Nephron (organoid): Measurements from ENCODE around the gene MYOC.

Experiments
- H3K27ac Mint-ChIP-seq, 3 experiments: 2 replicates each; pipeline ENCODE4 v1.8.0; 2020; ENCODE audit warnings: mixed read lengths in 3 of 3, mild to moderate bottlenecking in 2 of 3, moderate library complexity in 1 of 3
- H3K27me3 Mint-ChIP-seq: 2 replicates; pipeline ENCODE4 v1.8.0; 2021; ENCODE audit warnings: low read depth, mild to moderate bottlenecking, moderate library complexity, mixed read lengths
- H3K36me3 Mint-ChIP-seq: 2 replicates; pipeline ENCODE4 v1.8.0; 2020; ENCODE audit warnings: low read depth, mixed read lengths
- H3K4me1 Mint-ChIP-seq: 2 replicates; pipeline ENCODE4 v1.8.0; 2020; ENCODE audit warnings: mixed read lengths
- H3K4me3 Mint-ChIP-seq, 3 experiments: 2 replicates each; pipeline ENCODE4 v1.8.0; 2020; ENCODE audit warnings: mild to moderate bottlenecking in 3 of 3, mixed read lengths in 3 of 3, moderate library complexity in 2 of 3
- H3K9me3 Mint-ChIP-seq: 2 replicates; pipeline ENCODE4 v1.8.0; 2020; ENCODE audit warnings: mixed read lengths
- CTCF ChIP-seq, 3 experiments: fragments of 200-600 bp; sonication (generic); IDR thresholded peaks; one replicate each; pipeline ENCODE4 v1.5.0; 2021; ENCODE audit warnings: antibody characterized with exemption in 3 of 3; ENCODE audit not compliant: unreplicated experiment in 3 of 3

Gene MYOC

DNA sequence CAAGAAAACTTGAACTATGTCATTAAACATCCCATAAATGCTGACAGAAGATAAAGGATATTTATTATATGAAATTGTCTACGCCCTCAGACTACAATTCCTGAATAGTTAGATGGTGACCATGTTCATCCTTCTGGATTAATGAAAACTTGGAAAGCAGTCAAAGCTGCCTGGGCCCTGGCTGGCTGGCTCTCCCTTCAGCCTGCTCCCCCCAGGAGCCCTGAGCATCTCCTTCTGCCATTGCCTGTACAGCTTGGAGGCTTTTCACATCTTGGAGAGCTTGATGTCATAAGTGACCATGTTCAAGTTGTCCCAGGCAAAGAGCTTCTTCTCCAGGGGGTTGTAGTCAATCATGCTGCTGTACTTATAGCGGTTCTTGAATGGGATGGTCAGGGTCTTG lies 16.8 kb downstream of the MYOC start:
- no peak for TF ChIP-seq CTCF (IDR thresholded peaks at IDR 0.05; ENCODE audit: unreplicated experiment in 3 of 3)
- Mint-ChIP-seq H3K27ac (no peak overlapping the region), H3K27me3 (peaks cover 10% of the 10 kb centered on the region), H3K4me3 (no peak overlapping the region), H3K36me3 (no peaks in the 10 kb centered on the region), H3K4me1 (no peaks in the 10 kb centered on the region), H3K9me3 (peaks cover 3% of the 10 kb centered on the region)

DNA sequence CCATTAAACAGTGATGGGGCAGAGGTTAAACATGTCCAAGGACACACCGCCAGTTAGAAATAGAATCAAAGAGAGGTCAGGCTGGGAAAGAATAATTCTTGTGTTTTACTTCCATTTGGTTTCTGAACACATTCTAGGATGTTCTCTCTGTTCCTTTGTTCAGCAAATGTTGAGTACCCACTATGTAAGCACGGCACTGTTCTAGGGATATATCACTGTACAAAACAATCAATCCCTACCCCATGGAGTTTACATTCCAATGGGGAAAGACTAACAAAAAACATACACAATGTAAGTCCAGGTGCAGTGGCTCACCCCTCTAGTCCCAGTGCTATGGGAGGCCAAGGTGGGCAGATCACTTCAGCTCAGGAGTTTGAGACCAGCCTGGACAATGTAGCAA lies 24.3 kb downstream of the MYOC start:
- Mint-ChIP-seq H3K36me3 (no peaks in the 10 kb centered on the region), H3K4me3 (no peak overlapping the region), H3K27ac (no peak overlapping the region), H3K4me1 (no peaks in the 10 kb centered on the region), H3K9me3 (peaks cover 5% of the 10 kb centered on the region), H3K27me3 (peaks cover 20% of the 10 kb centered on the region)
- no peak for TF ChIP-seq CTCF (IDR thresholded peaks at IDR 0.05; ENCODE audit: unreplicated experiment in 3 of 3)

DNA sequence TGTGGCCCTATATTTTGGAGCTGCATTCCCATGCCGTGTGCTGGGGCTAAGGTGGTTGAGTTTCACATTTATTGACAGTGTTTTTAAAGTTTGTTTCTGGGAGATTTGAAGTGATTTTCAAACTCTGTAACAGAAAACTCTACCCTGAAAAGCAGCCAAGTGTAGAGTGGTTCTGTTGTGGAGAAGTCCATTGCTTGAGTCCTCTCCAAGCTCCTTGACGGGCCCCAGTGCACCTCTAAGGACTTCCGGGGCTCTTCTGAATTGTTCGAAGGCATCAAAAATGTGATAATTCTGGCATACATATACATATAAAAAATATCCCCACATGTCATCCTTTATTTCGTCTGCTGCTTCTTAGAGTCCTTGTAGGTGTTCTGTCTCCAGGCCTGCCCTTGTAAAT lies 25.5 kb downstream of the MYOC start:
- TF ChIP-seq CTCF (IDR thresholded peaks at IDR 0.05; ENCODE audit: unreplicated experiment in 3 of 3) = no peak
- Mint-ChIP-seq H3K27me3 (peaks cover 14% of the 10 kb centered on the region), H3K9me3 (peaks cover 3% of the 10 kb centered on the region), H3K4me3 (no peak overlapping the region), H3K4me1 (no peaks in the 10 kb centered on the region), H3K27ac (no peak overlapping the region), H3K36me3 (no peaks in the 10 kb centered on the region)

DNA sequence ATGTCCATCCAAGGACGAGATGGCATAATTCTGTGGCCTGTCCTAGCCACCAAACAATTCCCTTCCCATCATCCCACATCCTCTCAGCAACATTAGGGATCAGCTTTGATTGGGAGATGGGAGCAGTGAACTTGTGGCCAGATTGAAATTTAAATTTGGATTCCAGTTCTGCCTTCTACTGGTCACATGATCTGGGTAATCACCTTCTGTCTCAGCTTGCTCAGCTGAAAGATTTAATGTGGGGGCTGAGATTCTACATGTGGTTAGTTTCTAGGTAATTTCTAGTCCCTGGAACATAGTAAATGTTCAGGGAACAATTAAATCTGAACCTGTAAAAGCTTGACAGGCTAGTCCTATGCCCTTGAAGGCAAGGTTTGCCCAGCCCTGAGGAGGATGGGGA lies 27.3 kb downstream of the MYOC start:
- Mint-ChIP-seq H3K27ac (no peak overlapping the region), H3K36me3 (no peaks in the 10 kb centered on the region)

DNA sequence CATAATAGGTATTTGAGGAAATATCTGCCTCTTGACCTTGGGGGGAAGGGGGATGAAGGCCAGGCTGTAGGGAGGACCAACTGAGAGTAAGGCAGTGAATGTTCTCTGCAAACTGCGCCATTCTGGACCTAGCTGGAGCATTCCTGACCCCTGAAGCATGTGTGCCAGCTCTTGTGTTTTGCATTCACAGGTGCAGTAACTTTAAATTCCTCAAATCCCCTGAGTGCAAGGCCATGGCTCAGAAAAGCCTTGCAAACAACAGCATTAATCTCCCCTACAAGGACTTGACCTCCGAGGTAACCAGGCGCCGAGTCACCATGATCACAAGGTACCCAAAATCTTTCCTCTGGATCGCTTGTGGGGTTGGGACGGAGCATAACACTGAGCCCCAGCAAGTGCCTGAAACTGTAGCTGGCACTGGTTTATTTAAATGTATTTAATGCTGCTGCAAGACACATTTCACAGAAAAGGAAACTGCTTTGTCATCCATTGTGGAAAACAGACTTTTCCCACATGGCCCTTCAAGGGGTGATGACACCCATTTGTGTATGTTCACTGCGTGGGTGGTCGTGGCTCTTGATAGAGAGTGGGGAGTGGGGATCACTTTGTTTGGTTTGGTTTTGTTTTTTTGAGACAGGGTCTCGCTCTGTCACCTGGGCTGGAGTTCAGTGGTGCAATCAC lies 28.7 kb downstream of the MYOC start:
- no peak for TF ChIP-seq CTCF (IDR thresholded peaks at IDR 0.05; ENCODE audit: unreplicated experiment in 3 of 3)
- Mint-ChIP-seq H3K4me3 (no peak overlapping the region), H3K4me1 (no peaks in the 10 kb centered on the region), H3K27ac (no peak overlapping the region), H3K27me3 (peaks cover 3% of the 10 kb centered on the region), H3K36me3 (no peaks in the 10 kb centered on the region), H3K9me3 (no peaks in the 10 kb centered on the region)

More for the DNA sequence above, 27.3 kb downstream of the MYOC start:
- H3K4me1 Mint-ChIP-seq = no peaks in the 10 kb centered on the region
- no peak for TF ChIP-seq CTCF (IDR thresholded peaks at IDR 0.05; ENCODE audit: unreplicated experiment in 3 of 3)
- peaks cover 3% of the 10 kb centered on the region for H3K9me3 Mint-ChIP-seq
- peaks cover 6% of the 10 kb centered on the region for H3K27me3 Mint-ChIP-seq
- H3K4me3 Mint-ChIP-seq = no peak overlapping the region

- Mint-ChIP-seq H3K27ac (no peak within 1 kb of the TSS), H3K4me3 (no peak within 1 kb of the TSS), H3K4me1 (no peaks in the 10 kb centered on the region), H3K36me3 (no peaks in the 10 kb centered on the region), H3K9me3 (no peaks in the 10 kb centered on the region), H3K27me3 (peaks cover 3% of the 10 kb centered on the region)
- TF ChIP-seq CTCF (IDR thresholded peaks at IDR 0.05; ENCODE audit: unreplicated experiment in 3 of 3) = no peak
These were observed 30.4 kb downstream of the MYOC start, which contains the start of gene MYOCOS for GRCh38 chr1:171622152-171622462. Gene MYOCOS, plus strand, starts transcription at chr1:171622243. Its CDS starts 1,641 bp downstream, at chr1:171623884.
